SK-N-SH (cell line): ENCODE measurements around the gene ADAMTS1. TPM values are rescaled to one million over a fixed set of nuclear protein-coding genes. Genes with fewer than 3 reads are reported as not detected.

Source experiments
- CTCF ChIA-PET: fragments of 300-600, 350-600 bp; formaldehyde crosslinking; extraction: SDS; loops from one replicate; lab custom pipeline; 2021; lab: Yijun Ruan, JAX
- POLR2A ChIA-PET: fragments of 350-600 bp; sonication (Branson Sonifier 250); formaldehyde crosslinking; extraction: SDS; loops from one replicate; lab custom pipeline; 2020; ENCODE audit warnings: antibody characterized with exemption, inconsistent platforms; lab: Yijun Ruan, JAX
- DNase-seq: peaks from one replicate; pipeline ENCODE4 v3.0.0; 2012
- H2AFZ ChIP-seq: fragments of 200-600 bp; sonication (generic); 2 replicates; pipeline ENCODE4 v1.8.1; 2016; ENCODE audit warnings: antibody characterized with exemption, mild to moderate bottlenecking, low read depth
- H3F3A ChIP-seq: fragments of 200-600 bp; sonication (generic); replicated peaks from 2 replicates; pipeline ENCODE3; 2016; ENCODE audit warnings: antibody characterized with exemption, mild to moderate bottlenecking; ENCODE audit not compliant: insufficient read depth
- H3K27ac ChIP-seq, 2 experiments: fragments of 200-500 bp in 1 of 2; fragments of 200-600 bp in 1 of 2; sonication (Bioruptor generic) in 1 of 2; sonication (generic), shearing (Covaris generic) in 1 of 2; 2 replicates each; pipeline versions ENCODE4 v1.5.1 to v1.6.1; 2014 to 2016; ENCODE audit warnings: low read depth in 2 of 2, inconsistent platforms in 1 of 2, low read length in 1 of 2, mild to moderate bottlenecking in 1 of 2, mixed read lengths in 1 of 2
- H3K27me3 ChIP-seq: fragments of 200-600 bp; sonication (generic), shearing (Covaris generic); 2 replicates; pipeline ENCODE4 v1.6.1; 2016; ENCODE audit warnings: mixed run types; ENCODE audit not compliant: insufficient read depth
- H3K36me3 ChIP-seq, 2 experiments: fragments of 200-500 bp in 1 of 2; fragments of 200-600 bp in 1 of 2; sonication (Bioruptor generic) in 1 of 2; sonication (generic) in 1 of 2; replicated peaks in 1 of 2; 2 replicates each; pipeline versions ENCODE3 to v1.5.1; 2014 to 2016; ENCODE audit warnings: low read length in 1 of 2, mild to moderate bottlenecking in 1 of 2; ENCODE audit not compliant: insufficient read depth in 2 of 2, control insufficient read depth in 1 of 2
- H3K4me1 ChIP-seq, 2 experiments: fragments of 200-500 bp in 1 of 2; fragments of 200-600 bp in 1 of 2; sonication (Bioruptor generic) in 1 of 2; sonication (generic), shearing (Covaris generic) in 1 of 2; 2 replicates each; pipeline versions ENCODE4 v1.5.1 to v1.6.1; 2014 to 2016; ENCODE audit warnings: low read depth in 1 of 2, low read length in 1 of 2, mixed run types in 1 of 2; ENCODE audit not compliant: insufficient read depth in 2 of 2, control insufficient read depth in 1 of 2
- H3K4me2 ChIP-seq: fragments of 200-600 bp; sonication (generic), shearing (Covaris generic); 2 replicates; pipeline ENCODE4 v1.6.1; 2017; ENCODE audit warnings: mixed run types
- H3K4me3 ChIP-seq, 2 experiments: fragments of 200-500 bp in 1 of 2; fragments of 200-600 bp in 1 of 2; sonication (Bioruptor generic) in 1 of 2; sonication (generic), shearing (Covaris generic) in 1 of 2; 2 replicates each; pipeline versions ENCODE4 v1.5.1 to v1.8.1; 2014 to 2016; ENCODE audit warnings: low read depth in 2 of 2, inconsistent platforms in 1 of 2, low read length in 1 of 2, mild to moderate bottlenecking in 1 of 2, mixed read lengths in 1 of 2, moderate library complexity in 1 of 2
- H3K79me2 ChIP-seq: fragments of 200-600 bp; sonication (generic); 2 replicates; pipeline ENCODE4 v1.8.1; 2017; ENCODE audit warnings: mild to moderate bottlenecking; ENCODE audit not compliant: insufficient read depth
- H3K9ac ChIP-seq: fragments of 200-600 bp; sonication (generic); 2 replicates; pipeline ENCODE4 v1.6.1; 2017; ENCODE audit warnings: mixed run types
- H3K9me2 ChIP-seq: fragments of 200-600 bp; sonication (generic); 2 replicates; pipeline ENCODE4 v1.6.1; 2017; ENCODE audit warnings: mixed run types
- H3K9me3 ChIP-seq: fragments of 200-600 bp; sonication (generic); 2 replicates; pipeline ENCODE4 v1.6.1; 2017; ENCODE audit warnings: mixed run types, mild to moderate bottlenecking, moderate library complexity
- H4K20me1 ChIP-seq: fragments of 200-600 bp; sonication (generic); 2 replicates; pipeline ENCODE4 v1.6.1; 2017; ENCODE audit warnings: mild to moderate bottlenecking, mixed run types; ENCODE audit not compliant: insufficient read depth
- EP300 ChIP-seq, 2 experiments: IDR thresholded peaks; 2 replicates each; pipeline versions ENCODE4 v1.4.0 to v1.6.1; 2012; ENCODE audit warnings: borderline replicate concordance in 1 of 2, low read depth in 1 of 2, low read length in 1 of 2
- EZH2phosphoT487 ChIP-seq: fragments of 200-600 bp; sonication (generic); IDR thresholded peaks from 2 replicates; pipeline ENCODE4 v1.6.1; 2017; ENCODE audit warnings: low read depth, mixed run types, mild to moderate bottlenecking, antibody characterized with exemption, moderate library complexity, borderline replicate concordance
- FOSL2 ChIP-seq: IDR thresholded peaks from 2 replicates; pipeline ENCODE4 v1.4.0; 2012; ENCODE audit warnings: low read depth, mild to moderate bottlenecking, moderate library complexity, borderline replicate concordance
- FOXJ3 ChIP-seq: sonication (generic); formaldehyde crosslinking; IDR thresholded peaks from 2 replicates; pipeline ENCODE4 v1.5.1; 2020; ENCODE audit warnings: mild to moderate bottlenecking, missing genetic modification reagents
- GABPA ChIP-seq: IDR thresholded peaks from 2 replicates; pipeline ENCODE4 v1.4.0; 2012; ENCODE audit warnings: low read depth, mild to moderate bottlenecking
- GATA2 ChIP-seq: sonication (generic); formaldehyde crosslinking; IDR thresholded peaks from 2 replicates; pipeline ENCODE4 v1.5.0; 2020; ENCODE audit warnings: mild to moderate bottlenecking, missing genetic modification reagents
- JUND ChIP-seq: IDR thresholded peaks from 2 replicates; pipeline ENCODE4 v1.4.0; 2012
- MXI1 ChIP-seq: IDR thresholded peaks from 2 replicates; pipeline ENCODE4 v1.6.1; 2012; ENCODE audit warnings: mild to moderate bottlenecking, low read depth, low read length, improper control_type of control experiment
- NFIC ChIP-seq: IDR thresholded peaks from 2 replicates; pipeline ENCODE4 v1.4.0; 2012; ENCODE audit warnings: borderline replicate concordance
- PBX3 ChIP-seq: IDR thresholded peaks from 2 replicates; pipeline ENCODE4; 2012
- POLR2AphosphoS5 ChIP-seq: IDR thresholded peaks from 2 replicates; pipeline ENCODE4 v1.6.1; 2012; ENCODE audit warnings: low read depth, low read length
- RXRA ChIP-seq: IDR thresholded peaks from 2 replicates; pipeline ENCODE4 v1.4.0; 2012; ENCODE audit warnings: low read depth, mild to moderate bottlenecking, borderline replicate concordance
- TCF12 ChIP-seq: IDR thresholded peaks from 2 replicates; pipeline ENCODE4 v1.4.0; 2012
- TEAD4 ChIP-seq: IDR thresholded peaks from 2 replicates; pipeline ENCODE4 v1.4.0; 2012; ENCODE audit warnings: mild to moderate bottlenecking, borderline replicate concordance; ENCODE audit not compliant: insufficient read depth
- ZBTB33 ChIP-seq: IDR thresholded peaks from 2 replicates; pipeline ENCODE4 v1.4.0; 2012; ENCODE audit warnings: low read depth, borderline replicate concordance
- WGBS: methylation state at CpG from one replicate; pipeline ENCODE4 v1.1.6; 2017; ENCODE audit warnings: low lambda C conversion rate; 5-methylcytosine and 5-hydroxymethylcytosine counted together
- polyA plus RNA-seq, 3 experiments: library from polyadenylated mRNA; depleted of rRNA; stranded (reverse); fragments of >200 nt; gene quantifications; 2 replicates each; pipeline ENCODE4 v1.2.3, GENCODE V29; 2012
- TF ChIP-seq, protein P1 (sequence below): IDR thresholded peaks from 2 replicates; pipeline ENCODE4 v1.4.0; 2012; ENCODE audit warnings: low read depth, borderline replicate concordance
- TF ChIP-seq, protein P2 (sequence below): fragments of 150-350 bp; IDR thresholded peaks from 2 replicates; pipeline ENCODE4 v1.6.1; 2017; ENCODE audit warnings: antibody characterized with exemption, low read length, low read depth, borderline replicate concordance
- TF ChIP-seq, protein P3 (sequence below): fragments of 200-600 bp; sonication (generic); IDR thresholded peaks from 2 replicates; pipeline ENCODE4 v1.6.1; 2017; ENCODE audit warnings: antibody characterized with exemption, mild to moderate bottlenecking, moderate library complexity

The ADAMTS1 gene
- polyA plus RNA-seq, 1 of the 3 experiments (the other 2 are of a cell fraction), result 137 TPM

DNA sequence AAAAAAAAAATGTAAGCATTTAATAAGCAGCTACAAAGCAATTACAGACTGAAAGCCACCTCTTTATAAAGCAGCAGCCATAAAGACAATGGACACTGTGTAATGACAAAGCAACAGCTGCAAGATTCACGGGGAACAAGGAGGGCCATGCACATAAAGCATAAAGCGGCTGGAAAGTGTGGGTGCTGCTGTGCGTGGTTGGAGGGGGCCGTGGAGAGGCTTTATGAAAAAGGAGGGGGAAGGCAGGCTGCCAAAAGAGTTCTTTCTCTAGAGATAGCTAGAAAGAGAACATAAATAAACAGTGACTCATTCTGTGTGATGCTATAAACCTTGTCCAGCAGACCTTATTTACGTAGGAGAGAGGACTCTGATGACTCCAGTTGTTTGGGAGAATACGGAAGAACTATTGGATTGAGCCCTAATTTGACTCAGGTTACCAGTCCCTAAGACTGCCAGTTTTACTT is 49.3 kb downstream of the ADAMTS1 start:
- peak overlapping the region; percentile 34 for H3K4me2 ChIP-seq
- H3K79me2 ChIP-seq, result no peaks in the 10 kb centered on the region
- POLR2A ChIA-PET, result no interaction called here
- DNase-seq, result peak; percentile 12
- H3K4me3 ChIP-seq, result peak overlapping the region in 1 of 2 experiments; percentile 5; a peak in 1 of 4 replicates
- CTCF ChIA-PET, result interaction anchor here (1.0 to 1.3 kb wide), 3 partner anchors 8 to 1950 kb away, joined by 3 to 5 read pairs (median 3); no protein-coding TSS in a partner anchor
- WGBS, result 10% methylated on average over 6 of the region's 6 CpGs
- H4K20me1 ChIP-seq, result no peaks in the 10 kb centered on the region
- no peaks in the 10 kb centered on the region for H3K36me3 ChIP-seq
- H3K9ac ChIP-seq, result no peak overlapping the region
- H3K4me1 ChIP-seq, result peaks cover 8 to 11% of the 10 kb centered on the region in 2 experiments
- TF ChIP-seq FOSL2, result peak; percentile 54; the same call in 1 of the 2 replicates
- TF ChIP-seq FOXJ3 (CRISPR knock-in tag), result no peak
- TF ChIP-seq, protein P1, sequence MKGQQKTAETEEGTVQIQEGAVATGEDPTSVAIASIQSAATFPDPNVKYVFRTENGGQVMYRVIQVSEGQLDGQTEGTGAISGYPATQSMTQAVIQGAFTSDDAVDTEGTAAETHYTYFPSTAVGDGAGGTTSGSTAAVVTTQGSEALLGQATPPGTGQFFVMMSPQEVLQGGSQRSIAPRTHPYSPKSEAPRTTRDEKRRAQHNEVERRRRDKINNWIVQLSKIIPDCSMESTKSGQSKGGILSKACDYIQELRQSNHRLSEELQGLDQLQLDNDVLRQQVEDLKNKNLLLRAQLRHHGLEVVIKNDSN, result no peak
- TF ChIP-seq, protein P2, sequence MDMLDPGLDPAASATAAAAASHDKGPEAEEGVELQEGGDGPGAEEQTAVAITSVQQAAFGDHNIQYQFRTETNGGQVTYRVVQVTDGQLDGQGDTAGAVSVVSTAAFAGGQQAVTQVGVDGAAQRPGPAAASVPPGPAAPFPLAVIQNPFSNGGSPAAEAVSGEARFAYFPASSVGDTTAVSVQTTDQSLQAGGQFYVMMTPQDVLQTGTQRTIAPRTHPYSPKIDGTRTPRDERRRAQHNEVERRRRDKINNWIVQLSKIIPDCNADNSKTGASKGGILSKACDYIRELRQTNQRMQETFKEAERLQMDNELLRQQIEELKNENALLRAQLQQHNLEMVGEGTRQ, result no peak
- no peak for TF ChIP-seq ZBTB33
- TF ChIP-seq PBX3, result 0 out of 2 replicates have a peak, but pooled peaks have one; percentile 33
- peak; percentile 46; the same call in 1 of the 2 replicates for TF ChIP-seq JUND
- no peak for TF ChIP-seq GABPA
- TF ChIP-seq, protein P3, sequence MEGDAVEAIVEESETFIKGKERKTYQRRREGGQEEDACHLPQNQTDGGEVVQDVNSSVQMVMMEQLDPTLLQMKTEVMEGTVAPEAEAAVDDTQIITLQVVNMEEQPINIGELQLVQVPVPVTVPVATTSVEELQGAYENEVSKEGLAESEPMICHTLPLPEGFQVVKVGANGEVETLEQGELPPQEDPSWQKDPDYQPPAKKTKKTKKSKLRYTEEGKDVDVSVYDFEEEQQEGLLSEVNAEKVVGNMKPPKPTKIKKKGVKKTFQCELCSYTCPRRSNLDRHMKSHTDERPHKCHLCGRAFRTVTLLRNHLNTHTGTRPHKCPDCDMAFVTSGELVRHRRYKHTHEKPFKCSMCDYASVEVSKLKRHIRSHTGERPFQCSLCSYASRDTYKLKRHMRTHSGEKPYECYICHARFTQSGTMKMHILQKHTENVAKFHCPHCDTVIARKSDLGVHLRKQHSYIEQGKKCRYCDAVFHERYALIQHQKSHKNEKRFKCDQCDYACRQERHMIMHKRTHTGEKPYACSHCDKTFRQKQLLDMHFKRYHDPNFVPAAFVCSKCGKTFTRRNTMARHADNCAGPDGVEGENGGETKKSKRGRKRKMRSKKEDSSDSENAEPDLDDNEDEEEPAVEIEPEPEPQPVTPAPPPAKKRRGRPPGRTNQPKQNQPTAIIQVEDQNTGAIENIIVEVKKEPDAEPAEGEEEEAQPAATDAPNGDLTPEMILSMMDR, result no peak
- no peak for TF ChIP-seq TCF12
- no peak for TF ChIP-seq MXI1
- TF ChIP-seq TEAD4, result no peak
- no peak for TF ChIP-seq RXRA
- TF ChIP-seq EP300 (IDR thresholded peaks at IDR 0.05; ENCODE audit: borderline replicate concordance in 1 of 2, low read depth in 1 of 2, low read length in 1 of 2), result no peak
- no peak for TF ChIP-seq EZH2phosphoT487
- TF ChIP-seq POLR2AphosphoS5, result no peak
- TF ChIP-seq GATA2 (CRISPR knock-in tag), result no peak
- TF ChIP-seq NFIC, result 0 out of 2 replicates have a peak, but pooled peaks have one; percentile 48
- no peaks in the 10 kb centered on the region for H3K9me3 ChIP-seq
- H3F3A ChIP-seq, result no peaks in the 10 kb centered on the region
- no peaks in the 10 kb centered on the region for H3K27me3 ChIP-seq
- no peaks in the 10 kb centered on the region for H3K9me2 ChIP-seq
- 0 out of 2 replicates have a peak overlapping the region, but pooled peaks have one; percentile 16 for H2AFZ ChIP-seq
- peak overlapping the region; percentile 34 to 67; a peak in 2 of 4 replicates for H3K27ac ChIP-seq
